ENCODE measurements around the gene SLC44A3.

SLC44A3 gene

GRCh38 chr1:94912263-94913184 is 92.4 kb downstream of the SLC44A3 start:
- DNase-seq: no peak

GRCh38 chr1:94917251-94917650 is 97.1 kb downstream of the SLC44A3 start:
- no peak for DNase-seq

- DNase-seq: no peak
These were observed 99.3 kb downstream of the SLC44A3 start for GRCh38 chr1:94919241-94920030.

- no peak for DNase-seq
These were observed 99.9 kb downstream of the SLC44A3 start for GRCh38 chr1:94920061-94920460.

GRCh38 chr1:94921977-94922376 is 101.8 kb downstream of the SLC44A3 start:
- DNase-seq: no peak

GRCh38 chr1:94922761-94923331 is 102.7 kb downstream of the SLC44A3 start:
- DNase-seq: peak; percentile 69

- DNase-seq: no peak
These were observed 104.8 kb downstream of the SLC44A3 start for GRCh38 chr1:94925004-94925403.

- DNase-seq: peak; percentile 97
These were observed 105.5 kb downstream of the SLC44A3 start for GRCh38 chr1:94925561-94926125.

GRCh38 chr1:94926126-94926914 is 106.2 kb downstream of the SLC44A3 start:
- DNase-seq: peak; percentile 37

GRCh38 chr1:94926915-94927404 is 106.8 kb downstream of the SLC44A3 start, which contains the start of gene CNN3:
CNN3 (minus strand) TSS chr1:94927110; CDS start chr1:94926894, 216 bp downstream.
- peak; percentile 82 for DNase-seq

GRCh38 chr1:94927405-94928175 is 107.4 kb downstream of the SLC44A3 start:
- peak; percentile 37 for DNase-seq

GRCh38 chr1:94928293-94928939 is 108.3 kb downstream of the SLC44A3 start:
- no peak for DNase-seq

GRCh38 chr1:94929351-94930217 is 109.4 kb downstream of the SLC44A3 start:
- DNase-seq: no peak

GRCh38 chr1:94931254-94931841 is 111.2 kb downstream of the SLC44A3 start:
- DNase-seq: no peak

- DNase-seq: no peak
These were observed 114.4 kb downstream of the SLC44A3 start for GRCh38 chr1:94934551-94934950.

- DNase-seq: no peak
These were observed 114.9 kb downstream of the SLC44A3 start for GRCh38 chr1:94935034-94935433.

- DNase-seq: no peak
These were observed 115.3 kb downstream of the SLC44A3 start for GRCh38 chr1:94935476-94935875.

GRCh38 chr1:94936861-94937620 is 116.9 kb downstream of the SLC44A3 start:
- DNase-seq: peak; percentile 55
